LNCaP clone FGC (cell line): Measurements from ENCODE around the gene RARS1.

Source experiments
- DNase-seq: peaks from one replicate; pipeline ENCODE4 v3.0.0-alpha.2; 2011; ENCODE audit warnings: low read depth
- H3K4me3 ChIP-seq: 2 replicates; pipeline ENCODE4 v1.5.1; 2011; ENCODE audit warnings: mild to moderate bottlenecking, low read depth, low read length, control low read depth
- TF ChIP-seq, protein P1 (sequence below): IDR thresholded peaks from 2 replicates; pipeline ENCODE4 v1.5.1; 2012; ENCODE audit warnings: mild to moderate bottlenecking; ENCODE audit not compliant: control insufficient read depth, insufficient read depth; ENCODE audit errors: extremely low read depth

Gene RARS1

DNA sequence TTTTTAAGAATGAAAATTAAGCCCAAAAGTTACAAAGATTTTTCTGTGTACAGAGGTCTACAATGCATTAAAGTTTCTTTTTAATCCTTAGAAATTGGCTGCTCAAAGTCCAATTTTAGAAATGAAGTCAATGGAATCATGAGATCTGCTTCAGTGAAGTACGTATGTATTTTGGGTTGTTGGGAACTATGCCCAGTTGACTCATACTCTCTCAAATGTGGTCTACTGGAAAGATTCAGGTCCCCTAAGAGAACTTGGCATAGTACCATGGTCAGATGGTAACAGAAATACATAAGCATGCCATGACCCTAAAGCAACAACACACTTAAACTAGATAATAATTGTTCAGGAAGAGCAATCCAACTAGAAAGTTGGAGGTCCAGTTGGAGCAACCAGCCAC is 65.9 kb downstream of the RARS1 start:
- no peak for DNase-seq
- TF ChIP-seq, protein P1, sequence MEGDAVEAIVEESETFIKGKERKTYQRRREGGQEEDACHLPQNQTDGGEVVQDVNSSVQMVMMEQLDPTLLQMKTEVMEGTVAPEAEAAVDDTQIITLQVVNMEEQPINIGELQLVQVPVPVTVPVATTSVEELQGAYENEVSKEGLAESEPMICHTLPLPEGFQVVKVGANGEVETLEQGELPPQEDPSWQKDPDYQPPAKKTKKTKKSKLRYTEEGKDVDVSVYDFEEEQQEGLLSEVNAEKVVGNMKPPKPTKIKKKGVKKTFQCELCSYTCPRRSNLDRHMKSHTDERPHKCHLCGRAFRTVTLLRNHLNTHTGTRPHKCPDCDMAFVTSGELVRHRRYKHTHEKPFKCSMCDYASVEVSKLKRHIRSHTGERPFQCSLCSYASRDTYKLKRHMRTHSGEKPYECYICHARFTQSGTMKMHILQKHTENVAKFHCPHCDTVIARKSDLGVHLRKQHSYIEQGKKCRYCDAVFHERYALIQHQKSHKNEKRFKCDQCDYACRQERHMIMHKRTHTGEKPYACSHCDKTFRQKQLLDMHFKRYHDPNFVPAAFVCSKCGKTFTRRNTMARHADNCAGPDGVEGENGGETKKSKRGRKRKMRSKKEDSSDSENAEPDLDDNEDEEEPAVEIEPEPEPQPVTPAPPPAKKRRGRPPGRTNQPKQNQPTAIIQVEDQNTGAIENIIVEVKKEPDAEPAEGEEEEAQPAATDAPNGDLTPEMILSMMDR, result no peak

DNA sequence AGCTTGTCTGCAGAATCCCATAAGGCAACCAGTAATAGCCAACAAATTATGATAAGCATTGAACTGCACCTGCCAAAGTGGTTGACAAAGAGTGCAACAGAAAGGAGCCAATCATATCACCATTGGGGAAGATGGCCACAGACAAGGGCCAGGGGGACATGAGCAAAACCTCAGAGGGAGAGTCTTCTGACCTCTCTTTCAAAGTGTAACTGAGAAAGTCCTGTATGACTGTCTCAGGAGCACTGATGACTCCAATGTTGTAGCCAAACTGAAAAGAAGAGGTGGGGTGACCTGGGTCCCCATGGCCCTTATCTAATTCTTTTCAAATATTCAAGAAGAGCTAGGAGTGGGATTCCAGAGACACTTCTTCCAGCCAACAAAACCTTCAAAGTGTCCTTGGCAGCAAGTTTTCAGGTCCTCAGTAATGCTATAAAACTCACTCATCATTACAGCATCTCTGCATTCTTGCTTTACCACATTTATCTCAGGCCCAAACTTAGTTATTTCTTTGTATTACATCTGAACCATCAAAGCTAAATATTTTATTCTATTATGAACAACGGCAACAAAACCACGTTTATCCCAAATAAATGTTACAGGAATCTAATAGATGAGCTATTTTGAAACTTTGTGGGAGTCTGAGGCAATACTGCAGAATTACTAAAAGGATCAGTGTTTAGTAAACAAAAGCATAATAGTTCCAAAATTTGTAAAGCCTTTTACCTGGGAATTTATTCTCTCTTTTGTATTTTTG is 67.3 kb downstream of the RARS1 start:
- DNase-seq, result no peak
- H3K4me3 ChIP-seq, result no peak overlapping the region
- TF ChIP-seq, protein P1, result no peak

More for the DNA sequence above, 65.9 kb downstream of the RARS1 start:
- no peak overlapping the region for H3K4me3 ChIP-seq

DNA sequence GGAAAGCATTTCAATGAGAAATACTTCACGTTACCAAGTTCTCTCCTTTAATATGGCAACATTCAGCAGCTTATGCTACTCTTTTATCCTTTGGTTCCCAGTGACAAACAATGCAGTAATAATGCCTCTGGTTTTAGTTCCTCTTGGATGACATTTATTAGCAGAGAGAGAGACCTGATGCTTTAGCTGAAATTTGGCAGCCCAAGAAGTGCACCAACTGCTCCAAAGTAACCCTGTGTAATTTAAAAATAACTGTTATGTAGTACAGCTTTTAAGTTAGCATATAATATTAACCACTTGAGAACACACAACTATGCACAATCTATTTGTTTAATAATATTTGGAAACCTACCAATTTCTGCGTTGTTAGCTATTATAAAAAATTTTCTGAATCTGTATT is 71.1 kb downstream of the RARS1 start:
- TF ChIP-seq, protein P1, result no peak
- no peak overlapping the region for H3K4me3 ChIP-seq
- no peak for DNase-seq

DNA sequence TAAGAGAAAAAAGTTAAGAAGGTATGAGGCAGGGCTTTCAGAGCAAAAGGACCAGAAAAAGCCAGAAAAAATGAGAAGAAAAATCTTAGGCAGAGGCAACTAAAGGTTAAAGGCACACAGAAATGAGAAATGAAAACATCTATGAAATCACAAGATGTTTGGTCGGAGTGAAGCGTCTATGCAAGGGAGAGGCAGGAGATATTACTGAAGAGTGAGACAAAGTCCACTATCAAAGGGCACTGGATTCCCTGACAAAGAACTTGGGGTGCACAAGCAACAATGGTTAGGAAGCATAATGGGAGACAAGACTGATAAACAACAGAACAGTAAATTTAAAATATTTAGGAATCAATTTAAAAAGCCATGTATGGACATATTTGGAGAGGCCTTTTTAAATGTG is 76.0 kb downstream of the RARS1 start:
- no peak overlapping the region for H3K4me3 ChIP-seq
- DNase-seq, result no peak
- TF ChIP-seq, protein P1, result no peak

DNA sequence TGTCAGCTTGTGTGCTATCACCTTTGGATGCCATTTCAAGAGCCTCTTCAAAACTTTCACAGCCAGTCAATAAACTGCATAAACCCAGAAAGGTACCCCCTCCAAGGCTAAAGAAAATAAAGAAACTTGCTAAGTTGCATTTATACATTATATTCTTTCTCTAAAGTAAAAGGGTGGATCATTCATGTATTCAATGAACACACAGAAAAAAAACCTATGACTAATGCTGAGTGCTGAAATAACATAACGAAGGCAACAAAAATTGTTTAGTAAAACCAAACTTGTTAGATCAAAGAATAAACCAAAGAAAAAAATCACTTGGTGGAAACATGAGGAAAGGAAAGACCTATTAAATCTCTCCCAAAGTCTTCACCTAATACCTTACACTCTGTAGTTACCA is 77.7 kb downstream of the RARS1 start:
- TF ChIP-seq, protein P1, result no peak
- DNase-seq, result no peak
- no peak overlapping the region for H3K4me3 ChIP-seq

DNA sequence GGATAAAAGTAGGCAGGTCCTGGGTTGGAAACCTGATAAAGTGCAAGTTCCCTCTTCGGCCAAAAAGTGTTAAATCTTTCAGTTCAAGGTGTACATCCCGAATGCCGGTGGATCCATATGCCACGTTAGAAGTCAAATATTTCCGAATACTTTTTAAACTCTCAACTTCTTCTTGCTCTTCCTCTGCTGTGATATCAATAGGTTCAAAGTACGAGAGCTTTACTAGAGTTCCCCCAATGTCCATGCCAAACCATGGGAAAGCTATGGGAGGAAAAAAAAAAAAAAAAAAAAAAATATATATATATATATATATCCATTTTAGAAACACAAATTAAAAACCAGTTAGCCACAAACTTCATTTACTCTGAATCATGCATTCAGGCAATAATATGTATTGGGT is 82.5 kb downstream of the RARS1 start:
- no peak for DNase-seq
- TF ChIP-seq, protein P1, result no peak
- H3K4me3 ChIP-seq, result no peak overlapping the region
